H1 (cell line): ENCODE measurements around the gene SLC8A1. TPM values are rescaled to one million over a fixed set of nuclear protein-coding genes. Genes with fewer than 3 reads are reported as not detected.

Experiments used
- CTCF ChIA-PET: fragments of 300-600 bp; sonication (Branson Sonifier 250); formaldehyde crosslinking; loops from one replicate; lab custom pipeline; 2021; ENCODE audit not compliant: partially characterized antibody; lab: Charles Lee
- POLR2A ChIA-PET: fragments of 300-600 bp; sonication (Branson Sonifier 250); formaldehyde crosslinking; loops from one replicate; lab custom pipeline; 2021; ENCODE audit warnings: inconsistent platforms; ENCODE audit not compliant: partially characterized antibody; lab: Charles Lee
- DNase-seq, 2 experiments: peaks; one replicate each; pipeline versions ENCODE4 v3.0.0 to v3.0.0-alpha.2; 2010 to 2022; ENCODE audit warnings: low spot score in 2 of 2, low read depth in 1 of 2, mixed read lengths in 1 of 2
- FAIRE-seq: peaks from 2 replicates; lab custom pipeline; 2011; peaks lifted over from hg19 to GRCh38; lab: Jason Lieb, UNC
- H2AFZ ChIP-seq: 2 replicates; pipeline ENCODE4 v1.8.1; 2012; ENCODE audit warnings: low read length, inconsistent platforms
- H2AK5ac ChIP-seq: 2 replicates; pipeline ENCODE4 v1.6.1; 2013; ENCODE audit warnings: low read depth, low read length
- H2BK120ac ChIP-seq: replicated peaks from 2 replicates; pipeline ENCODE3; 2013; ENCODE audit warnings: low read depth, low read length, inconsistent platforms
- H2BK12ac ChIP-seq: 2 replicates; pipeline ENCODE4 v1.6.1; 2013; ENCODE audit warnings: low read depth, low read length
- H2BK15ac ChIP-seq: 2 replicates; pipeline ENCODE4 v1.6.1; 2013; ENCODE audit warnings: low read length
- H2BK20ac ChIP-seq: 2 replicates; pipeline ENCODE4 v1.6.1; 2013; ENCODE audit warnings: low read length
- H2BK5ac ChIP-seq: 2 replicates; pipeline ENCODE4 v1.6.1; 2013; ENCODE audit warnings: low read depth, low read length
- H3K14ac ChIP-seq: 2 replicates; pipeline ENCODE4 v1.6.1; 2013; ENCODE audit warnings: inconsistent platforms; ENCODE audit not compliant: insufficient read length
- H3K18ac ChIP-seq: 2 replicates; pipeline ENCODE4 v1.6.1; 2013; ENCODE audit warnings: low read length; ENCODE audit errors: extremely low read depth
- H3K23ac ChIP-seq: 2 replicates; pipeline ENCODE4 v1.6.1; 2013; ENCODE audit warnings: inconsistent platforms; ENCODE audit not compliant: insufficient read length
- H3K23me2 ChIP-seq: 2 replicates; pipeline ENCODE4 v1.6.1; 2013; ENCODE audit warnings: low read depth, low read length
- H3K27ac ChIP-seq: 2 replicates; pipeline ENCODE4 v1.6.1; 2011; ENCODE audit warnings: low read depth, low read length, inconsistent platforms
- H3K27me3 ChIP-seq, 4 experiments: replicated peaks in 1 of 4; 1 replicate in 1 of 4; 2 replicates in 3 of 4; pipeline versions ENCODE4 v1.6.1 to v1.8.1; 2011 to 2013; ENCODE audit warnings: low read length in 3 of 4, mild to moderate bottlenecking in 3 of 4, inconsistent platforms in 2 of 4, mixed read lengths in 2 of 4, moderate library complexity in 1 of 4; ENCODE audit not compliant: control insufficient read depth in 3 of 4, insufficient read depth in 3 of 4; ENCODE audit errors: extremely low read depth in 1 of 4
- H3K36me3 ChIP-seq, 4 experiments: 2 replicates each; pipeline versions ENCODE4 v1.6.1 to v1.8.1; 2011 to 2013; ENCODE audit warnings: mild to moderate bottlenecking in 4 of 4, low read length in 3 of 4, moderate library complexity in 2 of 4, control low read depth in 1 of 4, inconsistent platforms in 1 of 4; ENCODE audit not compliant: insufficient read depth in 4 of 4, control insufficient read depth in 2 of 4
- H3K4ac ChIP-seq: replicated peaks from 2 replicates; pipeline ENCODE3; 2013; ENCODE audit warnings: low read length, low read depth, mixed read lengths, inconsistent platforms; ENCODE audit not compliant: insufficient read length
- H3K4me1 ChIP-seq, 4 experiments: replicated peaks in 1 of 4; 1 replicate in 1 of 4; 2 replicates in 3 of 4; pipeline versions ENCODE4 v1.6.1 to v1.8.1; 2011 to 2013; ENCODE audit warnings: low read length in 3 of 4, inconsistent platforms in 2 of 4, mixed read lengths in 1 of 4; ENCODE audit not compliant: insufficient read depth in 4 of 4, control insufficient read depth in 3 of 4
- H3K4me2 ChIP-seq, 2 experiments: 2 replicates each; pipeline versions ENCODE4 v1.6.1 to v1.8.1; 2011 to 2013; ENCODE audit warnings: low read depth in 2 of 2, low read length in 2 of 2, control low read depth in 1 of 2, inconsistent platforms in 1 of 2, mild to moderate bottlenecking in 1 of 2; ENCODE audit not compliant: insufficient read depth in 1 of 2
- H3K4me3 ChIP-seq, 4 experiments: fragments of 200-600, 300-600 bp in 1 of 4; sonication (generic), shearing (Covaris generic), sonication (Bioruptor Twin) in 1 of 4; 2 replicates each; pipeline versions ENCODE4 v1.5.1 to v1.8.1; 2011 to 2016; ENCODE audit warnings: low read length in 4 of 4, low read depth in 3 of 4, control low read depth in 2 of 4, inconsistent platforms in 2 of 4, mild to moderate bottlenecking in 2 of 4, mixed read lengths in 1 of 4, moderate library complexity in 1 of 4; ENCODE audit not compliant: insufficient read depth in 2 of 4; ENCODE audit errors: extremely low read depth in 1 of 4
- H3K56ac ChIP-seq: replicated peaks from 2 replicates; pipeline ENCODE3; 2013; ENCODE audit warnings: low read depth, mild to moderate bottlenecking, mixed read lengths, low read length, inconsistent platforms; ENCODE audit not compliant: insufficient read length
- H3K79me1 ChIP-seq: 2 replicates; pipeline ENCODE4 v1.6.1; 2013; ENCODE audit warnings: low read depth, low read length, control low read depth
- H3K79me2 ChIP-seq, 2 experiments: 2 replicates each; pipeline versions ENCODE4 v1.6.1 to v1.8.1; 2012 to 2013; ENCODE audit warnings: low read length in 2 of 2, mild to moderate bottlenecking in 2 of 2, inconsistent platforms in 1 of 2; ENCODE audit not compliant: insufficient read depth in 2 of 2, control insufficient read depth in 1 of 2
- H3K9ac ChIP-seq, 4 experiments: replicated peaks in 1 of 4; 1 replicate in 1 of 4; 2 replicates in 3 of 4; pipeline versions ENCODE4 v1.6.1 to v1.8.1; 2011 to 2013; ENCODE audit warnings: low read depth in 3 of 4, low read length in 3 of 4, control low read depth in 2 of 4, mild to moderate bottlenecking in 2 of 4, moderate library complexity in 2 of 4, inconsistent platforms in 1 of 4; ENCODE audit errors: extremely low read depth in 1 of 4
- H3K9me3 ChIP-seq, 2 experiments: 2 replicates each; pipeline versions ENCODE4 v1.6.1 to v1.8.1; 2012 to 2013; ENCODE audit warnings: mild to moderate bottlenecking in 2 of 2, moderate library complexity in 2 of 2, control low read depth in 1 of 2, inconsistent platforms in 1 of 2, low read depth in 1 of 2, low read length in 1 of 2, mixed read lengths in 1 of 2; ENCODE audit not compliant: insufficient read depth in 2 of 2
- H4K20me1 ChIP-seq, 2 experiments: replicated peaks in 1 of 2; 2 replicates each; pipeline versions ENCODE3 to v1.8.1; 2011 to 2013; ENCODE audit warnings: inconsistent platforms in 2 of 2, low read length in 2 of 2, mild to moderate bottlenecking in 1 of 2; ENCODE audit not compliant: insufficient read depth in 2 of 2, control insufficient read depth in 1 of 2
- H4K5ac ChIP-seq: 2 replicates; pipeline ENCODE4 v1.6.1; 2013; ENCODE audit warnings: low read length, low read depth, mixed read lengths, inconsistent platforms; ENCODE audit not compliant: insufficient read length
- H4K8ac ChIP-seq: 2 replicates; pipeline ENCODE4 v1.8.0; 2013; ENCODE audit warnings: mild to moderate bottlenecking, moderate library complexity, low read length, inconsistent platforms; ENCODE audit not compliant: insufficient read depth; ENCODE audit errors: extremely low read depth
- H4K91ac ChIP-seq: replicated peaks from 2 replicates; pipeline ENCODE3; 2013; ENCODE audit warnings: low read length, mixed read lengths, inconsistent platforms; ENCODE audit not compliant: insufficient read length
- CBX8 ChIP-seq: fragments of 300-800, 300-1000 bp; sonication (generic); IDR thresholded peaks from 2 replicates; pipeline ENCODE4 v1.7.1; 2016; ENCODE audit warnings: low read depth, low read length, borderline replicate concordance
- RAD21 ChIP-seq, 2 experiments: IDR thresholded peaks in 1 of 2; conservative IDR thresholded peaks in 1 of 2; 2 replicates each; pipeline ENCODE4 v1.6.1; 2011; ENCODE audit warnings: low read depth in 2 of 2, low read length in 2 of 2, improper control_type of control experiment in 1 of 2, inconsistent platforms in 1 of 2, mild to moderate bottlenecking in 1 of 2, moderate library complexity in 1 of 2
- SIX5 ChIP-seq: IDR thresholded peaks from 2 replicates; pipeline ENCODE4 v1.6.1; 2011; ENCODE audit warnings: mild to moderate bottlenecking, low read depth, low read length
- WGBS, 2 experiments: shearing (Covaris generic) in 1 of 2; methylation state at CpG; one replicate each; pipeline versions ENCODE4 v1.1.6 to v1.1.7; 2013 to 2015; ENCODE audit warnings: low lambda C conversion rate in 2 of 2, mixed read lengths in 2 of 2, inconsistent platforms in 1 of 2, low coverage in 1 of 2, missing lambda C conversion rate in 1 of 2; ENCODE audit not compliant: insufficient replicate concordance in 2 of 2, insufficient coverage in 1 of 2, insufficient read length in 1 of 2; ENCODE audit errors: extremely low coverage in 1 of 2, missing lambda C conversion rate in 1 of 2; 5-methylcytosine and 5-hydroxymethylcytosine counted together
- polyA plus RNA-seq, 7 experiments: library from polyadenylated mRNA; depleted of rRNA in 3 of 7; stranded (reverse) in 5 of 7; unstranded in 2 of 7; fragments of >200 nt in 5 of 7; fragments of 200-250 nt in 2 of 7; gene quantifications; 1 replicate in 5 of 7; 2 replicates in 1 of 7; 4 replicates in 1 of 7; pipeline versions ENCODE4 v1.2.1 to v1.2.3, GENCODE V29; 2011 to 2013; ENCODE audit warnings: missing spikeins in 2 of 7, mixed read lengths in 2 of 7
- total RNA-seq: library from RNA; stranded (reverse); fragmentation: NEBNext Ultra II Directional; extraction: Animal tissue kit (Norgen Biotek cat#: 25700); gene quantifications from 2 replicates; pipeline ENCODE4 v1.2.1, GENCODE V29; 2021
- TF ChIP-seq, protein P1 (sequence below): IDR thresholded peaks from 2 replicates; pipeline ENCODE4 v1.6.1; 2011; ENCODE audit warnings: low read depth, mild to moderate bottlenecking, low read length; ENCODE audit not compliant: insufficient read depth

Gene SLC8A1
- total and polyA plus RNA-seq, 2 of the 8 experiments (the other 6 are each of a cell fraction or from before 2014, with no cell fraction given) = 0.68 to 3.6 TPM

DNA sequence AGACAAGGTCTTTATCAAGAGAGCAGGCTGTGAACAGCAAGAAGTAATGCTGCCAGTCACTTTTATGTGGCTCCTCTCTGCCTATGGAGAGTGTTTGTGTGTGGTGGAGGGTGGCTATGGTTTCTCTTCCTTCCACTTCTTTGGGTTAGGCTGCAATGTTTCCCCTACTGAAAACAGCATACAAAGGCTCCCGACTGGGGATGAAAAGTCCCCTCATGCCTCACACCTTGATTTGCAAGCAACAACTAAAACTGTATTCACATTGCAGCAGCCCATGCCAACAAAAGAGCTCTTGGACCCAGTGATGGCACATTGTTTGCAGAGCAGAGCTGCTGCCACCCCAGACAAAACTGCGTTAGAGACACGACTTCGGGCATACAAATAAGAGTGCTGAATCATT, 301.6 kb downstream of the SLC8A1 start:
- Histone ChIP-seq H3K4me1 (peaks cover under 1 to 12% (median 2%) of the 10 kb centered on the region in 4 experiments; a peak in 5 of 7 replicates), H3K4ac (no peak overlapping the region), H3K4me2 (no peak overlapping the region), H3K56ac (no peak overlapping the region), H4K5ac (no peak overlapping the region), H3K23ac (no peak overlapping the region), H3K14ac (no peak overlapping the region), H3K23me2 (no peaks in the 10 kb centered on the region; the same call in 1 of the 2 replicates), H4K8ac (no peak overlapping the region), H4K91ac (no peak overlapping the region), H3K27me3 (no peaks in the 10 kb centered on the region), H2BK5ac (0 out of 2 replicates have a peak overlapping the region, but pooled peaks have one; percentile 17), H3K79me1 (no peaks in the 10 kb centered on the region), H3K4me3 (no peak overlapping the region), H2BK20ac (peak overlapping the region; percentile 75; the same call in 1 of the 2 replicates), H3K9ac (no peak overlapping the region), H2BK120ac (no peak overlapping the region), H4K20me1 (no peaks in the 10 kb centered on the region), H3K18ac (peak overlapping the region; percentile 92), H3K27ac (no peak overlapping the region), H3K79me2 (no peaks in the 10 kb centered on the region), H2BK12ac (no peak overlapping the region; the same call in 1 of the 2 replicates), H2AFZ (0 out of 2 replicates have a peak overlapping the region, but pooled peaks have one; percentile 36), H2BK15ac (peak overlapping the region; percentile 89; the same call in 1 of the 2 replicates), H3K36me3 (no peaks in the 10 kb centered on the region), H2AK5ac (peak overlapping the region; percentile 16; the same call in 1 of the 2 replicates), H3K9me3 (no peaks in the 10 kb centered on the region)
- TF ChIP-seq, protein P1, sequence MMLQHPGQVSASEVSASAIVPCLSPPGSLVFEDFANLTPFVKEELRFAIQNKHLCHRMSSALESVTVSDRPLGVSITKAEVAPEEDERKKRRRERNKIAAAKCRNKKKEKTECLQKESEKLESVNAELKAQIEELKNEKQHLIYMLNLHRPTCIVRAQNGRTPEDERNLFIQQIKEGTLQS = no peak
- TF ChIP-seq RAD21 (IDR thresholded peaks at IDR 0.05 in 1 of 2, conservative IDR thresholded peaks at IDR 0.05 in 1 of 2; ENCODE audit: low read depth in 2 of 2, low read length in 2 of 2) = no peak
- no peak for TF ChIP-seq SIX5
- no peak for TF ChIP-seq CBX8
- ChIA-PET CTCF (interaction anchor here (0.5 to 1.1 kb wide), 4 partner anchors 28 to 1216 kb away, joined by 3 read pairs; no protein-coding TSS in a partner anchor), POLR2A (interaction anchor here (1.1 kb wide), 1 partner anchor 9 kb away, joined by 3 read pairs; no protein-coding TSS in a partner anchor)
- no peak for FAIRE-seq
- DNase-seq = no peak
- WGBS, 2 experiments = 70% methylated on average over 4 of the region's 4 CpGs; no CpG with 5 or more reads in 1 of the 2 experiments
